Liver (tissue), 3 donors: Measurements from ENCODE around the gene AQR.

ENCODE experiments used
- CTCF ChIP-seq: fragments of 150-350 bp; IDR thresholded peaks from 2 replicates; pipeline ENCODE4 v1.5.1; 2017; ENCODE audit warnings: improper control_type of control experiment, low read depth, low read length; ENCODE audit not compliant: missing input control
- GABPA ChIP-seq, 2 donors: IDR thresholded peaks in 1 of 2; conservative IDR thresholded peaks in 1 of 2; 2 replicates each; pipeline ENCODE4 v1.6.1; 2016; ENCODE audit warnings: antibody characterized with exemption in 2 of 2, mild to moderate bottlenecking in 1 of 2, moderate library complexity in 1 of 2
- MAX ChIP-seq: IDR thresholded peaks from 2 replicates; pipeline ENCODE4 v1.6.1; 2016; ENCODE audit warnings: antibody characterized with exemption
- RAD21 ChIP-seq, 2 donors: IDR thresholded peaks; 2 replicates each; pipeline ENCODE4 v1.6.1; 2016; ENCODE audit warnings: antibody characterized with exemption in 2 of 2, mild to moderate bottlenecking in 2 of 2
- TAF1 ChIP-seq: conservative IDR thresholded peaks from 2 replicates; pipeline ENCODE4 v1.6.1; 2016; ENCODE audit warnings: antibody characterized with exemption, mild to moderate bottlenecking
- donor health status: healthy.
- donor health status: healthy.

GRCh38 chr15:34812369-34812768 is 157.2 kb downstream of the AQR start:
- TF ChIP-seq TAF1 (no peak), GABPA (IDR thresholded peaks at IDR 0.05 in 1 of 2, conservative IDR thresholded peaks at IDR 0.05 in 1 of 2) (no peak), CTCF (no peak), MAX (no peak), RAD21 (IDR thresholded peaks at IDR 0.05) (no peak)
